PC-3 (cell line): Measurements from ENCODE around the gene CIDEC.
A peak's percentile ranks its signal among the peaks of the same experiment; 100 is the strongest.

Experiments used
- EZH2 ChIP-seq: fragments of 300-600 bp; sonication (generic); IDR thresholded peaks from one replicate; pipeline ENCODE4 v1.6.1; 2017; ENCODE audit warnings: antibody characterized with exemption, mild to moderate bottlenecking, low read length; ENCODE audit not compliant: unreplicated experiment
- EZH2phosphoT487 ChIP-seq: fragments of 300-600 bp; sonication (generic); IDR thresholded peaks from 2 replicates; pipeline ENCODE4 v1.6.1; 2018; ENCODE audit warnings: mild to moderate bottlenecking, antibody characterized with exemption, low read length, borderline replicate concordance
- TF ChIP-seq, protein P1 (sequence below): fragments of 300-600 bp; sonication (generic); conservative IDR thresholded peaks from 2 replicates; pipeline ENCODE4 v1.5.1; 2017; ENCODE audit warnings: antibody characterized with exemption, low read depth, mild to moderate bottlenecking, low read length

DNA sequence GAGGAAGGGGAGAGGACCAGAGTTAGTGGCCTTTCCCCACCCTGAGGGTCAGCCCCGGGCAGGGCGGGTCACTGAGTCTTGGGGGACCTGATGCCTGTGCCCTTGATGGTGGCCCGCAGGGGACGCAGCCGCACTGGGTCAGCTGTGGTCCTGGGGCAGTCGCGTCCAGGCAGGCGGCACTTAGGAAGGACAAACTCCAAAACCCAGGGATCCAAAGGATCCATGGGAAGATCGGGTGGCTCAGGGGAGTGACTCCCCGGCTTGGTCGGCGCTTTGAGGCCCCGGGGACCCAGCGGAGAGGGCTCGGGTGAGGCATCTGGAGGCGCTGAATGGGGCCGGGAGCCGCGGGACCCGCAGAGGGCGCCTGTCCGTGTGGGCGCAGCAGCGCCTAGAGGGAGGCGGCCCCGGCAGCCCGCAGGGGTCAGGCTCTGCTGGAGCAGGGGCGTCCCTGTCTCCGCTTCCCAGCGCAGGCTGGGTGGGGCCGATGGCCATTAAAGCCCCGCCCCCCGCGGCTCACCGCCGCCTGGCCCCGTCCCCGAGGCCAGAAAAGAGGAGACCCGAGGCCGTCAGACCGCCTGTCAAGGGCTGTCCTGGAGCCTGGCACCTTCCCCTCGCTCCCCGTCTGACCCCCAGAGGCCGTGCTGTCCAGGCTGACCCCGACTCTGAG, 17.5 kb downstream of the CIDEC start:
- TF ChIP-seq EZH2 (no peak), EZH2phosphoT487 (no peak)
- TF ChIP-seq, protein P1, sequence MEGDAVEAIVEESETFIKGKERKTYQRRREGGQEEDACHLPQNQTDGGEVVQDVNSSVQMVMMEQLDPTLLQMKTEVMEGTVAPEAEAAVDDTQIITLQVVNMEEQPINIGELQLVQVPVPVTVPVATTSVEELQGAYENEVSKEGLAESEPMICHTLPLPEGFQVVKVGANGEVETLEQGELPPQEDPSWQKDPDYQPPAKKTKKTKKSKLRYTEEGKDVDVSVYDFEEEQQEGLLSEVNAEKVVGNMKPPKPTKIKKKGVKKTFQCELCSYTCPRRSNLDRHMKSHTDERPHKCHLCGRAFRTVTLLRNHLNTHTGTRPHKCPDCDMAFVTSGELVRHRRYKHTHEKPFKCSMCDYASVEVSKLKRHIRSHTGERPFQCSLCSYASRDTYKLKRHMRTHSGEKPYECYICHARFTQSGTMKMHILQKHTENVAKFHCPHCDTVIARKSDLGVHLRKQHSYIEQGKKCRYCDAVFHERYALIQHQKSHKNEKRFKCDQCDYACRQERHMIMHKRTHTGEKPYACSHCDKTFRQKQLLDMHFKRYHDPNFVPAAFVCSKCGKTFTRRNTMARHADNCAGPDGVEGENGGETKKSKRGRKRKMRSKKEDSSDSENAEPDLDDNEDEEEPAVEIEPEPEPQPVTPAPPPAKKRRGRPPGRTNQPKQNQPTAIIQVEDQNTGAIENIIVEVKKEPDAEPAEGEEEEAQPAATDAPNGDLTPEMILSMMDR = peak; percentile 48
